ENCODE data around the gene PARVA.

GRCh38 chr11:12560362-12560761 is 183.0 kb downstream of the PARVA start:
- TF ChIP-seq KDM1A (IDR thresholded peaks at IDR 0.05; ENCODE audit: low read depth) (no peak), CTCF (IDR thresholded peaks at IDR 0.05) (no peak), POLR2A (IDR thresholded peaks at IDR 0.05; ENCODE audit: low read length) (no peak), POLR2AphosphoS2 (conservative IDR thresholded peaks at IDR 0.05; ENCODE audit: low read length) (no peak), USF2 (IDR thresholded peaks at IDR 0.05) (no peak), E2F6 (IDR thresholded peaks at IDR 0.05; ENCODE audit: borderline replicate concordance, low read depth) (no peak), MAZ (IDR thresholded peaks at IDR 0.05; ENCODE audit: borderline replicate concordance, low read depth, low read length) (no peak), SMC3 (IDR thresholded peaks at IDR 0.05) (no peak), HOXB5 (CRISPR knock-in tag; IDR thresholded peaks at IDR 0.05) (no peak), RFX5 (IDR thresholded peaks at IDR 0.05) (no peak), NFE2L2 (conservative IDR thresholded peaks at IDR 0.05; ENCODE audit: low read length) (no peak), FOXS1 (CRISPR knock-in tag; IDR thresholded peaks at IDR 0.05) (no peak), EP300 (IDR thresholded peaks at IDR 0.05) (no peak)

Measured in A549 (cell line).